HG02759 (cell line): Measurements from ENCODE around the gene RSU1.

Source experiments
- ATAC-seq: cut with Tn5 transposase; IDR thresholded peaks from one replicate; pipeline ENCODE4 v1.9.1; 2021; ENCODE audit warnings: mild to moderate bottlenecking, moderate library complexity; ENCODE audit not compliant: unreplicated experiment

Gene RSU1

DNA sequence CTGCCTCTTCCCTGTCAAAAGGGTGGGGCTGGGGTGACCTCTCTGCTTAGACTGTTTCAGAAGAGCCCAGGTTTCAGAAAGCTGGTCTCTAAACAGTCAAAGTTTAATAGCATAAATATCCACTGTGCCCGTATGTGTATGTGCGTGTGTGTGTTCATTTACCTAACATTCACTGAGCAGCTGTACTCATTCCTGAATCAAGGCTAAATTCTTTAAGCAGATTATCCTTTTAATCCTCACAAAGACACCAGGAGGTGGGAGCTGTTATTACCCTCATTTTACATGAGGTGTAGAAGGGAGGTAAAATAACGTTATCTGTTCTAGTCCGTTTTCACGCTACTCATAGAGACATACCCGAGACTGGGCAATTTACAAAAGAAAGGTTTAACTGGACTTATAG, 72.2 kb downstream of the RSU1 start:
- ATAC-seq, result no peak

GRCh38 chr10:16742165-16742960, 74.9 kb downstream of the RSU1 start:
- no peak for ATAC-seq

DNA sequence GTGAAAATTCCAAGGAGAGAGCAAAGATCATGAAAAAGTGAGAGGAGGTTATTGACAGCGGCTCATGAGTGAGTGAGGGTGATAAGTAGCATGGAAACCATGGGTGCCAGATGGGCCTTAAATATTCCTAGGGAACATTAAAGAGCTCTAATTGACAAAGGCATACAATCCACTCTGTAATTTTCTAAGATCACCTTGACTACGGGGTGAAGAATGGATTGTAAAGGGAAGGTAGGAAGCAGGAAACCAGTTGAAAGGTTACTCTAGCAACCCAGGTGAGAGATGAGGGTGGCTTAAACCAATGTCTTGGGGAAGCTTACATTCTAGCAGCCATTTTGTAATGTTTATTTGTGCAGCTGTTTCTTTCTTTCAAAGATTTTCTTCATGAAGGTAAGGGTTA, 75.7 kb downstream of the RSU1 start:
- no peak for ATAC-seq

- no peak for ATAC-seq
Measured at GRCh38 chr10:16737420-16737819, 79.8 kb downstream of the RSU1 start.

- ATAC-seq, result no peak
Measured at GRCh38 chr10:16735671-16736070, 81.6 kb downstream of the RSU1 start.

DNA sequence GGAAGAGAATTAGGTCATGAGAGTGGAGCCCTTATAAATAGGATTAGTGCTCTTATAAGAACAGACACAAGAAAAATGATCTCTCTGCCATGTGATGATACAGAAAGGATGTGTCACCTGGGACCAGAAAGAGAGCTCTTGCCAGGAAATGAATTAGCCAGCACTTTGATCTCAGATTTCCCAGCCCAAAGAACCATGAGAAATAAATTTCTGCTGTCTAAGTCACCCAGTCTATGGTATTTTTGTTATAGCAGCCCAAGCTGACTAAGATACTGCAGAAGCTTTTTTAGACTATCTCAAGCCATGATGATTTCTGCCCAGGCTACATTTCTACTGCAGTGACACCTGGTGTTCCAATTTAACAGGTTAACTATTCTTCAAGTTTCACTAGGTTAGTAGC, 84.8 kb downstream of the RSU1 start:
- ATAC-seq, result no peak

DNA sequence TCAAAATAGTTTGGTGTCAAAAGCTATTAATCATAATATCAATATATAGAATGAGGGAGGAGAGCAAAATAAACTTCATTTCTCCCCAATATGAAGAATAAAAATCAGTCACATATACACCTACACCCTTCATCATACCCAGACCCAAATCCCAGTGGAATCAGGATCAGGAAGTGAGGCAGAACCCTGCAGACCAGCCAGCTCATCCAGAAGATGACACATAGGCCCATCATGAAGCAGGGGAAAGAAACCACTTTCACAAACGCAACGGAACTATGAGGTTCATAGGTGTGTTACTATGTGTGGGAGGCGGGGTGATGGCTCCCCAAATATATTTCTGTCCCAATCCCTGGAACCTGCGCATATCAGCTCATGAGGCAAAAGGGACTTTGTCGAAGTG, 89.0 kb downstream of the RSU1 start:
- ATAC-seq, result no peak

DNA sequence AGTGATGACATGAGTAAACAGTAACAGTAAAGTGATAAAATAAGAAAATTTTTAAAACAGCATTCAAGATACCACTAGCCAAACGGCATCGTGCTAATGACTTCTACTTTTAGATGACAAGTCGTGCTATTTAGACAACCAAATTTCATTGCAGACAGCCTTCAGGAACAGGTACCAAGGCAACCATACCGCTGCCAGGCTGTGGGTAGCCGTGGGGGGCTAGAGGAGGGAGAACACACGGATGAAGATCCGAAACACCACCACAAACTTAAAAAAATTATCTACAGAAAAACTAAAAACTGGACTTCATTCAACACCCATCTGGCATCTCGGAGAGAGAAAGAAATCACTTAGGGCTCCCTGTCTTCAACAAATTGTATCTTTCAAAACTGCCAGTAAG, 89.6 kb downstream of the RSU1 start:
- no peak for ATAC-seq

GRCh38 chr10:16724509-16724908, 92.7 kb downstream of the RSU1 start:
- no peak for ATAC-seq

DNA sequence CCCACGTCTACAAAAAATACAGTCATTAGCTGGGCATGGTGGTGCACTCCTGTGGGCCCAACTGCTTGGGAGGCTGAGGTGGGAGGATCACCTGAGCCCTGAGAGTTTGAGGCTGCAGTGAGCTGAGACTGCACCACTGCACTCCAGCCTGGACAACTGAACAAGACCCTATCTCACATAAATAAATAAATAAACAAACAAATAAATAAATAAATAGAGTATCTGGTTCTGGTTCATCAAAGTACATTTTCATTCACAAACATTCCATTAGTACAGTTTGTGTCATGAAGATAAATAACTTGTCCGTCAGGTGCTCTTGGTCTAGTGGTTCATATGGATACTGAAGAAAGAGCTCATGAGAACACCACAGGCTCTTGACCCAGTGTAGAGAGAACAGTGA, 96.4 kb downstream of the RSU1 start:
- ATAC-seq, result no peak

DNA sequence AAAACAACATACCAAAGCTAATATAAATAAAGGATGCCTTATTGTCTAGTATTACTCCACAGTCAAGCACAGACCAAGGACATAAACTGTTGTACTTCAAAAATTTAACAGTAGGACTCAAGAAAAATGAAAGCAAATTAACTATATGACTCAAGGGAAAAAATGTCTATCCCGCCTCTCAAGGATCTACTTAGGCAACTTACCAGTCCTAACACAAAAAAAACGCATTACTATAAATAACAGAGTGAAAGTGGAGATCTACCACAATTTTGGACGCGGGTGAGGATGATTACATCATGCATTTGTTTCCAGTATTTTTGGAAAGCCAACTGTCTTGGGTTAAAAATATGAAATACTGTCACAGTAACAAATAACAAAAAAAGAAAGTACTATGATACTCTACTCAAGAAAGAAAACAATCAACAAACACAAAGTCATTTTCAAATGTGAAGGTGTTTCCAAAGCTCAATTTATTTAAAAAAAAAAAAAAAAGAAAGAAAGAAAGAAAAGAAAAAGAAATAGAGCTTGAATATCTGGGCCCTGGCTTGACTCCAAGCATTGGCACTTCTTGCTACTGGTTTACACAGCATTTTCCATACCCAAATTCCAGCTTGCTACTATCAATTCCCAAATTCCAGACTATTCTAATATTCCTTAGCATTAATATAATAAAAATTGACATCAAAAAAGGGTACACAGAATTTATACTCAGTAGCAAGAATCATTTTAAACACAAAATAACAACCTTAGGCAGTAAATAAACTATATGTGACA, 99.4 kb downstream of the RSU1 start:
- ATAC-seq, result no peak

DNA sequence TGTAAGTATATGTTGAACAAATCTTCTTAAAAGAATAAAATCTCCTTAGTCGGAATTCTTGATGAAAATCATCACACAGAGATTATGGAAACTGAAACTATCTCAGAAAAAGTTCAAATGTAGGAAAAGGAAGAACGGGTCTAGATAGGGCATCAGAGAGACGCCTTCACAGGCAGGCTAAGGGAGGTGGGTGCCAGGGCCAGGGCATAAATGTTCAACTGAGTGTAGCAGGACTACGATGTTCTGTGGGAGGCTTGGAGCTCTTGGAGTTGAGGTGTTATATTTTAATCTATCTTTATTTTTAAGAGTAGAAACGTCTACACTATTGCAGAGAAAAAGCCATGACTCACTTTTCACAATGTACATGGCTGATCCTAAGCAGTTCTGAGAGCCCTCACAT, 101.2 kb downstream of the RSU1 start:
- ATAC-seq, result no peak

DNA sequence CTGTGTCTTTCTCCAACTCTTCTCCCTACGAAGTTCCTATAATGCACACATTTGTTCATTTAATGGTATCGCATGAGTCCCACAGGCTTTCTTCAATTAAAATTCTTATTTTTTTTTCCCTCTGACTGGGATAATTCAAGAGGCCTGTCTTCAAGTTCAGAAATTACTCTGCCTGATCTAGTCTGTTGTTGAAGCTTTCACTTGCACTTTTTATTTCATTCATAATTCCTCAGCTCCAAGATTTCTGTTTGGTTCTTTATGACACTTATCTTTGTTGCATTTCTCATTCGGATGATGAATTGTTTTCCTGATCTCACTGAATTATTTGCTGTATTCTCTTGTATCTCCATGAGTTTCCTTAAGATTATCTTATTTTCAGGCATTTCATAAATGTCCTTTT, 103.9 kb downstream of the RSU1 start:
- ATAC-seq, result no peak

DNA sequence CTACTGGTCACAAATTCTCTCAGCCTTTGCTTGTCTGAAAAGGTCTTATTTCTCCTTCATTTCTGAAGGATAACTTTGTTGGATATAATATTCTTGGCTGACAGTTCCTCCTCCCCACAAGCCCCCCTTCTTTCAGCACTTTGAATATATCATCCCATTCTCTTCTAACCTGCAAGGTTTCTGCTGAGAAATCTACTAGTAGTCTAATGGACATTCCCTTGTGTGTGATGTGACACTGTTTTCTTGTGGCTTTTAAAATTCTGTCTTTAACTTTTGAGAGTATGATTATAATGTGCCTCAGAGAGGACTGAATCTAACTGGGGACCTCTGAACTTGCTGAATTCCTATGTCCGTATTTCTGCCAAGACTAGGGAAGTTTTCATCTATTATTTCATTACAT, 104.3 kb downstream of the RSU1 start:
- ATAC-seq, result no peak

- ATAC-seq, result no peak
Measured at GRCh38 chr10:16700331-16700730, 116.9 kb downstream of the RSU1 start.

GRCh38 chr10:16699435-16700057, 117.7 kb downstream of the RSU1 start:
- no peak for ATAC-seq

- no peak for ATAC-seq
Measured at GRCh38 chr10:16698461-16698860, 118.8 kb downstream of the RSU1 start.

GRCh38 chr10:16690417-16690816, 126.8 kb downstream of the RSU1 start:
- no peak for ATAC-seq

DNA sequence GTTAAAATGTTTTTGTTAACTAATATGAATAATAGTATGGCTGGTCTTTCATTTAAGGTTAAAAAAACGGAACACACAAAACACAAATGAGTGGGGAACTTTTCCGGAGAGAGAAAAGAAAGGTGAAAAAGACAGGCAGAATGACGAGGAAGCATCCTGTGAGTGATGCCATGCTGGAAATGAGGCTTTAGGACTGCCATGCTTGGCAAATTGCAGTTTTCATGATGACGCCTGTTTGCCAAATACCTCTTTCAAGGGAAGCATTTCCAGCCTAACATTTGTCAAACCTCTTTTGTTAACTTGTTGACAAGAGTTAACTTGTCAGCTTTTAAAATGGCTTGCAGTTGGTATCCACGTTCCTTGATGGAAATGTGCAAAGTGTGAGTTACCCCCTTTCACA, 127.5 kb downstream of the RSU1 start:
- ATAC-seq, result no peak

DNA sequence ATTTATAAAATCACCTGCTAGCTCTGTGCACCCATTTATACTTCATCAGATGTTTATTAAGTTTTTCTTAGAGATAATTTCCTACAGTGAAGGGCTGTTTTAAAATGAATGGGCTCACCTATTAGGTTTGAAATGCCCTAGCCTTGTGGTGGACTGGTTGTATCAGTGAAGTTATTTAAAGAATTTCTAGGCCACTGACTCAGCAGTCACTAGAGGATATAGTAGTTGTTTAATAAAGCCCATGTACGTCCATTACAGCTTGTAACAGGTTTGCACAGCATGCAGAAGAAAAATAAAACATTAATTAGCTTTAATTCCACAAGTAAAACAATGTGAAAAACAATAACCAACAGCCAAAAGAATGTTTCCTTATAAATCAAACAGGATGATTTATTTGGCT, 128.0 kb downstream of the RSU1 start:
- no peak for ATAC-seq

- no peak for ATAC-seq
Measured at GRCh38 chr10:16686054-16686902, 130.9 kb downstream of the RSU1 start.
